Measurements from ENCODE around the gene NMU.

The NMU gene

GRCh38 chr4:55547918-55548317 is 88.2 kb downstream of the NMU start:
- H3K4me3 ChIP-seq (replicated peaks in 1 of 2; ENCODE audit: low read depth in 2 of 2, low read length in 2 of 2): peak overlapping the region; percentile 76 to 78
- no peak for DNase-seq (ENCODE audit: low read depth in 2 of 2)
- no peak for TF ChIP-seq CTCF (IDR thresholded peaks at IDR 0.05; ENCODE audit: low read depth, low read length)

- H3K4me3 ChIP-seq (replicated peaks in 1 of 2; ENCODE audit: low read depth in 2 of 2, low read length in 2 of 2): peak overlapping the region; percentile 76 to 78
- peak in 1 of 2 donors; percentile 58 for DNase-seq (ENCODE audit: low read depth in 2 of 2)
- TF ChIP-seq CTCF (IDR thresholded peaks at IDR 0.05; ENCODE audit: low read depth, low read length): no peak
These were observed 88.7 kb downstream of the NMU start for GRCh38 chr4:55547466-55547770.

- TF ChIP-seq CTCF (IDR thresholded peaks at IDR 0.05; ENCODE audit: low read depth, low read length): peak; percentile 37
- peak; percentile 88 to 93 for DNase-seq (ENCODE audit: low read depth in 2 of 2)
These were observed 89.2 kb downstream of the NMU start, which contains the start of gene CLOCK for GRCh38 chr4:55546756-55547465. Gene CLOCK (minus strand): TSS chr4:55546909. CDS start chr4:55482785, 64,124 bp downstream.

GRCh38 chr4:55546506-55546755 is 89.7 kb downstream of the NMU start:
- H3K4me3 ChIP-seq (replicated peaks in 1 of 2; ENCODE audit: low read depth in 2 of 2, low read length in 2 of 2): peak overlapping the region; percentile 76 to 78
- no peak for DNase-seq (ENCODE audit: low read depth in 2 of 2)
- TF ChIP-seq CTCF (IDR thresholded peaks at IDR 0.05; ENCODE audit: low read depth, low read length): no peak

More at GRCh38 chr4:55546756-55547465, 89.2 kb downstream of the NMU start, which contains the start of gene CLOCK:
- H3K4me3 ChIP-seq (replicated peaks in 1 of 2; ENCODE audit: low read depth in 2 of 2, low read length in 2 of 2): peak within 1 kb of the TSS; percentile 76 to 78

- no peak for TF ChIP-seq CTCF (IDR thresholded peaks at IDR 0.05; ENCODE audit: low read depth, low read length)
- peak; percentile 71 to 77 for DNase-seq (ENCODE audit: low read depth in 2 of 2)
- peak overlapping the region; percentile 76 to 78 for H3K4me3 ChIP-seq (replicated peaks in 1 of 2; ENCODE audit: low read depth in 2 of 2, low read length in 2 of 2)
These were observed 90.2 kb downstream of the NMU start for GRCh38 chr4:55545641-55546505.
